ENCODE results near the gene GBP3. TPM values are rescaled to one million over a fixed set of nuclear protein-coding genes. Genes with fewer than 3 reads are reported as not detected.

Gene GBP3
- total and polyA plus RNA-seq, 2 of the 8 experiments (the other 6 are each of a cell fraction or from before 2014, with no cell fraction given): not detected

DNA sequence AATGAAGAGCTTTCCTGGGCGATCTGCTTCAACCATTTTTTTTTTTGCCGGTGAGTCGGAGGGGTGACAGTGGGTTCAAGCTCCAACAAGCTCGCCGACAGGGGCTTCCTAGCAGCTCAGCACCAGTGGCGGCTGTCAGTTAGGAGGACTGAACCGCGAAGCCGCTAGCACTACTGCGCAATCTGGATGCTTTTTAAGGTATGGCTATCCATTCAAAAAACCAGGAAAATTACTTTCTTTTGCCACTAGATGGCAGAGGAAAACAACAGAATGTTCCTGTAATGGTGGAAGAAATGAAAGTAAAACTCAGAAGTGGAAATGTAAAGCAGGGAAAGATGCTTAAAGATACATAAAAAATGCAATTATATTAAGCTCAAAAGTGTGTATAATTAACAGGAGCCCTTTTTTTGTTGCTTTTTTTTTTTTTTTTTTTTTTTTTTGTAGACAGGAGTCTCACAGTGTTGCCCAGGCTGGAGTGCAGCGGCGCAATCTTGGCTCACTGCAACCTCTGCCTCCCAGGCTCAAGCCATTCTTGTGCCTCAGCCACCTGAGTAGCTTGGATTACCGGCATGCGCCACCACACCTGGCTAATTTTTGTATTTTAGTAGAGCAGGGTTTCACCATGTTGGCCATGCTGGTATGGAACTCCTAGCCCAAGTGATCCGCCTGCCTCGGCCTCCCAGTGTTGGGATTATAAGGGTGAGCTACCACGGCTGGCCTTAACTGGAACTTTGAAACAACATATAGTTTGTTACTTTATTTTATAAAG, 38.7 kb downstream of the GBP3 start (continued):
- TF ChIP-seq, protein P1, sequence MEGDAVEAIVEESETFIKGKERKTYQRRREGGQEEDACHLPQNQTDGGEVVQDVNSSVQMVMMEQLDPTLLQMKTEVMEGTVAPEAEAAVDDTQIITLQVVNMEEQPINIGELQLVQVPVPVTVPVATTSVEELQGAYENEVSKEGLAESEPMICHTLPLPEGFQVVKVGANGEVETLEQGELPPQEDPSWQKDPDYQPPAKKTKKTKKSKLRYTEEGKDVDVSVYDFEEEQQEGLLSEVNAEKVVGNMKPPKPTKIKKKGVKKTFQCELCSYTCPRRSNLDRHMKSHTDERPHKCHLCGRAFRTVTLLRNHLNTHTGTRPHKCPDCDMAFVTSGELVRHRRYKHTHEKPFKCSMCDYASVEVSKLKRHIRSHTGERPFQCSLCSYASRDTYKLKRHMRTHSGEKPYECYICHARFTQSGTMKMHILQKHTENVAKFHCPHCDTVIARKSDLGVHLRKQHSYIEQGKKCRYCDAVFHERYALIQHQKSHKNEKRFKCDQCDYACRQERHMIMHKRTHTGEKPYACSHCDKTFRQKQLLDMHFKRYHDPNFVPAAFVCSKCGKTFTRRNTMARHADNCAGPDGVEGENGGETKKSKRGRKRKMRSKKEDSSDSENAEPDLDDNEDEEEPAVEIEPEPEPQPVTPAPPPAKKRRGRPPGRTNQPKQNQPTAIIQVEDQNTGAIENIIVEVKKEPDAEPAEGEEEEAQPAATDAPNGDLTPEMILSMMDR (IDR thresholded peaks at IDR 0.05; ENCODE audit: control extremely low read depth in 1 of 3, insufficient read depth in 1 of 3, low read depth in 1 of 3, low read length in 3 of 3): peak in 2 of 3 experiments; percentile 39 to 51; a peak in 2 of 4 replicates
- TF ChIP-seq HDAC6 (IDR thresholded peaks at IDR 0.05; ENCODE audit: low read depth, low read length) (no peak), RFX5 (IDR thresholded peaks at IDR 0.05; ENCODE audit: borderline replicate concordance, low read depth, low read length) (no peak), CTBP2 (IDR thresholded peaks at IDR 0.05; ENCODE audit: borderline replicate concordance, insufficient read depth, insufficient read length, low read length) (no peak)
